Measurements from ENCODE around the gene TRO.

The TRO gene, protein sequence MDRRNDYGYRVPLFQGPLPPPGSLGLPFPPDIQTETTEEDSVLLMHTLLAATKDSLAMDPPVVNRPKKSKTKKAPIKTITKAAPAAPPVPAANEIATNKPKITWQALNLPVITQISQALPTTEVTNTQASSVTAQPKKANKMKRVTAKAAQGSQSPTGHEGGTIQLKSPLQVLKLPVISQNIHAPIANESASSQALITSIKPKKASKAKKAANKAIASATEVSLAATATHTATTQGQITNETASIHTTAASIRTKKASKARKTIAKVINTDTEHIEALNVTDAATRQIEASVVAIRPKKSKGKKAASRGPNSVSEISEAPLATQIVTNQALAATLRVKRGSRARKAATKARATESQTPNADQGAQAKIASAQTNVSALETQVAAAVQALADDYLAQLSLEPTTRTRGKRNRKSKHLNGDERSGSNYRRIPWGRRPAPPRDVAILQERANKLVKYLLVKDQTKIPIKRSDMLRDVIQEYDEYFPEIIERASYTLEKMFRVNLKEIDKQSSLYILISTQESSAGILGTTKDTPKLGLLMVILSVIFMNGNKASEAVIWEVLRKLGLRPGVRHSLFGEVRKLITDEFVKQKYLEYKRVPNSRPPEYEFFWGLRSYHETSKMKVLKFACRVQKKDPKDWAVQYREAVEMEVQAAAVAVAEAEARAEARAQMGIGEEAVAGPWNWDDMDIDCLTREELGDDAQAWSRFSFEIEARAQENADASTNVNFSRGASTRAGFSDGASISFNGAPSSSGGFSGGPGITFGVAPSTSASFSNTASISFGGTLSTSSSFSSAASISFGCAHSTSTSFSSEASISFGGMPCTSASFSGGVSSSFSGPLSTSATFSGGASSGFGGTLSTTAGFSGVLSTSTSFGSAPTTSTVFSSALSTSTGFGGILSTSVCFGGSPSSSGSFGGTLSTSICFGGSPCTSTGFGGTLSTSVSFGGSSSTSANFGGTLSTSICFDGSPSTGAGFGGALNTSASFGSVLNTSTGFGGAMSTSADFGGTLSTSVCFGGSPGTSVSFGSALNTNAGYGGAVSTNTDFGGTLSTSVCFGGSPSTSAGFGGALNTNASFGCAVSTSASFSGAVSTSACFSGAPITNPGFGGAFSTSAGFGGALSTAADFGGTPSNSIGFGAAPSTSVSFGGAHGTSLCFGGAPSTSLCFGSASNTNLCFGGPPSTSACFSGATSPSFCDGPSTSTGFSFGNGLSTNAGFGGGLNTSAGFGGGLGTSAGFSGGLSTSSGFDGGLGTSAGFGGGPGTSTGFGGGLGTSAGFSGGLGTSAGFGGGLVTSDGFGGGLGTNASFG (N-terminal part only)

GRCh38 chrX:54920610-54921426 is at the start of gene TRO:
TSS of gene TRO (plus strand) at chrX:54920824. CDS start at chrX:54922247, 1,423 bp downstream.
- DNase-seq (ENCODE audit: low read depth) = peak; percentile 1

DNA sequence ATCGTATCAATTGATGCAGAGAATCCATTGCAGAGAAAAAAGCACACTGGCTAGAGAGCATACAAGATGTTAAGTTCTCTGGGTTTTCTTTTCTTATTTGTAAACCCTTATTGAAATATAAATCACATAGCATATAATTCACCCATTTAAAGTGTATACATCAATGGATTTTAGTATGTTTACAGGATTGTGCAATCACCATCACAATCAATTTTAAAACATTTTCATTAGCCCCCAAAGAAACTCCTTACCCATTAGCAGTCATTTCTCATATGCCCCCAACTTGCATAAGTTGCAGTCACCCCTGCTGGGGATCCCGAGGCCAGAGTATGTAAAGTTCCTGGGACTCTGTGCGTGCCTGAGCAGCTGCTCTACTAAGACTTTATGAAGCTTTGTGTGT is 34.9 kb upstream of the TRO start:
- DNase-seq (ENCODE audit: low read depth) = no peak

- DNase-seq (ENCODE audit: low read depth) = peak; percentile 44
Observed at GRCh38 chrX:54891573-54891972, 29.1 kb upstream of the TRO start.

GRCh38 chrX:54894159-54894558 is 26.5 kb upstream of the TRO start:
- DNase-seq (ENCODE audit: low read depth) = no peak

DNA sequence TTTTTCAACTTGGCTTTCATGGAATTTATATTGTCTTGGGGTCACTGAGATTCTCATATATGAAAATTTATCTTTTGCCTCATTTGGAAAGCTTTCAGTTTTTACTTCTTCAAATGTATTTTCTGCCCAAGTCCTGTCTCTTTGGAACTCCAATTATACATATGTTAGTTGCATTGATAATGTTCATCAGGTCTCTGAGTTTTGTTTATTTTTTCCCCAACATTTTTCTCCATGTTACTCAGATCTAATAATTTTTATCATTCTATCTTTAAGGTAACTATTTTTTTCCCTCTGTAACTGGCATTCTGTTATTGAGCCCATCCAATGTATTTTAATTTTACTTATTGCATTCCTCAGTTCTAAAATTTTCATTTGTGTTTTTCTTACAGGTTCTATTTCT is 10.7 kb upstream of the TRO start:
- no peak for DNase-seq (ENCODE audit: low read depth)

DNA sequence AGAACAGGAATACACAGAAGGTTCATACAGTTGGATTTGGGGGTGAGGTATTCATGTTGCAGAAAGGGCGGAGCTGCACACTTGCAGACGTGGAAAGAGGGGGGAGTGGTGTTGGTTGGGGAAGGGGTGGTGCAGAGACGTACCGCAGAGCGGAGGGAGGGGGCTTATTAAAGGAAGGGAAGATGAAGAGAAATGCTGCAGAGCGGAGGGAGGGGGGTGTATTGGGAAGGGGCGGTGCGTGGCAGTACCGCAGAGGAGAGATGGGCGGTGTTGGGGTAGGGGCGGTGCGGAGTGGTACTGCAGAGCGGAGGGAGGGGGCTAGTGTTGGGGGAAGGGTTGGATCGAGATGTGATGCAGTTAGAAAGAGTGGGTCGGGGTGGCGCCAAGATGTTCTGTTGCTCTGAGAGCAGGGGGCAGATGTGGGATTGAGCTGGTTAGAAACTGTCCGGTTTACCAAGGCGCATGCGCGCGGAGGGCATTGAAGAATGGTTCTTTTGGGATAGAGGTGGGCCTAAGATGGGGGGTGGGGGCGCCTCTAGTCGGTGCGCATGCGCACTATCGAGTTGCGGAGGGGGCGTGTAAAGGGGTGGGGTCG is 900 bp downstream of the TRO start:
- DNase-seq (ENCODE audit: low read depth) = peak; percentile 48

DNA sequence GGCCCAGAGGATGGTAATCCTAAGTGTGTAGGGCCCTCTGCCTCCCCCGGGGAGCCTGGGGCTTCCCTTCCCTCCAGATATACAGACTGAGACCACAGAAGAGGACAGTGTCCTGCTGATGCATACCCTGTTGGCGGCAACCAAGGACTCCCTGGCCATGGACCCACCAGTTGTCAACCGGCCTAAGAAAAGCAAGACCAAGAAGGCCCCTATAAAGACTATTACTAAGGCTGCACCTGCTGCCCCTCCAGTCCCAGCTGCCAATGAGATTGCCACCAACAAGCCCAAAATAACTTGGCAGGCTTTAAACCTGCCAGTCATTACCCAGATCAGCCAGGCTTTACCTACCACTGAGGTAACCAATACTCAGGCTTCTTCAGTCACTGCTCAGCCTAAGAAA is 1.9 kb downstream of the TRO start:
- DNase-seq (ENCODE audit: low read depth) = no peak

DNA sequence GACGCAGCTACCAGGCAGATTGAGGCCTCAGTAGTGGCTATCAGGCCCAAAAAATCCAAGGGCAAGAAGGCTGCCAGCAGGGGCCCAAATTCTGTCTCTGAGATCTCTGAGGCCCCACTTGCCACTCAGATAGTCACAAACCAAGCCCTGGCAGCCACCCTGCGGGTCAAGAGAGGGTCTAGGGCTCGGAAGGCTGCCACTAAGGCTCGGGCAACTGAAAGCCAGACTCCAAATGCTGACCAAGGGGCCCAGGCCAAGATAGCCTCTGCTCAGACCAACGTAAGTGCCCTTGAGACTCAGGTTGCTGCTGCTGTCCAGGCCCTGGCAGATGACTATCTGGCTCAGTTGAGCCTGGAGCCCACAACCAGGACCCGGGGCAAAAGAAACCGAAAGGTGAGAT is 2.8 kb downstream of the TRO start:
- DNase-seq (ENCODE audit: low read depth) = no peak

DNA sequence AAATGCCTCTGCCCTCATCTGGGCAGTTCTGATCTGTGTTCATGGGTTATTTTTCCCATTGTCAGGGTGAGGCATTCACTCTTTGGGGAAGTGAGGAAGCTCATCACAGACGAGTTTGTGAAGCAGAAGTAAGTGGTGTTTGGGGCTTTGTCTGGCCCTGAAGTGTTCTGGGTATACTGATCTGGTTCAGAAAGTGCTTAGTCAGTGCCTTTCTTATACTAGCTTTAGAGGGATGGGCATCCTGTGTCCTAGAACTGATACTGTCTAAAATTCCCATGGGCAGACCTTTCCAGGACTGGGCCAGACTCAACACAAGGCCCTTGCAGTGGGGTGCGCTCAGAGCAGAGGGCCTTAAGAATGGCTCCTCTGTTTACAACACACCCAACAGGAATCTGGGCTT is 6.4 kb downstream of the TRO start:
- DNase-seq (ENCODE audit: low read depth) = no peak

DNA sequence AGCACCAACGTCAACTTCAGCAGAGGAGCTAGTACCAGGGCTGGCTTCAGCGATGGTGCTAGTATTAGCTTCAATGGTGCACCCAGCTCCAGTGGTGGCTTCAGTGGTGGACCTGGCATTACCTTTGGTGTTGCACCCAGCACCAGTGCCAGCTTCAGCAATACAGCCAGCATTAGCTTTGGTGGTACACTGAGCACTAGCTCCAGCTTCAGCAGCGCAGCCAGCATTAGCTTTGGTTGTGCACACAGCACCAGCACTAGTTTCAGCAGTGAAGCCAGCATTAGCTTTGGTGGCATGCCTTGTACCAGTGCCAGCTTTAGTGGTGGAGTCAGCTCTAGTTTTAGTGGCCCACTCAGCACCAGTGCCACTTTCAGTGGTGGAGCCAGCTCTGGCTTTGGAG is 8.3 kb downstream of the TRO start:
- DNase-seq (ENCODE audit: low read depth) = no peak

DNA sequence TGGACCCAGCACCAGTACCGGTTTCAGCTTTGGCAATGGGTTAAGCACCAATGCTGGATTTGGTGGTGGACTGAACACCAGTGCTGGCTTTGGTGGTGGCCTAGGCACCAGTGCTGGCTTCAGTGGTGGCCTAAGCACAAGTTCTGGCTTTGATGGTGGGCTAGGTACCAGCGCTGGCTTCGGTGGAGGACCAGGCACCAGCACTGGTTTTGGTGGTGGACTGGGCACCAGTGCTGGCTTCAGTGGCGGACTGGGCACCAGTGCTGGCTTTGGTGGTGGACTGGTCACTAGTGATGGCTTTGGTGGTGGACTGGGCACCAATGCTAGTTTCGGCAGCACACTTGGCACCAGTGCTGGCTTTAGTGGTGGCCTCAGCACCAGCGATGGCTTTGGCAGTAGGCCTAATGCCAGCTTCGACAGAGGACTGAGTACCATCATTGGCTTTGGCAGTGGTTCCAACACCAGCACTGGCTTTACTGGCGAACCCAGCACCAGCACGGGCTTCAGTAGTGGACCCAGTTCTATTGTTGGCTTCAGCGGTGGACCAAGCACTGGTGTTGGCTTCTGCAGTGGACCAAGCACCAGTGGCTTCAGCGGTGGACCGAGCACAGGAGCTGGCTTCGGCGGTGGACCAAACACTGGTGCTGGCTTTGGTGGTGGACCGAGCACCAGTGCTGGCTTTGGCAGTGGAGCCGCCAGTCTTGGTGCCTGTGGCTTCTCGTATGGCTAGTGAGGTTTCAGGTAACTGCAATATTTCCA is 9.8 kb downstream of the TRO start:
- no peak for DNase-seq (ENCODE audit: low read depth)

DNA sequence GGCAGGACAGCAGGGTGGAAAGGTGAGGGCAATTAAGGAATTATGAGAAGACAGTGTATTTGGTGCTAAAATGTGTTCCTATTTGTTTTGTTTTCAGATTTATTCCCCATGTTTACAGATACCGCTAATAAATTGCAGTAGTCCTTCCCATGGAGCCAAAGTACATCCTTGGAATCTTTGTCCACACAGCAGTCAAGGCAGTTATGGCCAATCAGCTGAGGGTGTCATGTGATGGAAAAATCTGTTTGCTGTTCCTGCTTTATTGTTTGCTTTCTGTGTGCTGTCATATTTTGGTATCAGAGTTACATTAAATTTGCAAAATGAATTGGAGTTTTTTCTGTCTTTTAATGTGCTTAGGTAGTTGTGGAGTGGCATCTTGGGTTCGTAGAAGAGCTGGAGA is 10.5 kb downstream of the TRO start:
- DNase-seq (ENCODE audit: low read depth) = no peak

- DNase-seq (ENCODE audit: low read depth) = no peak
Observed at GRCh38 chrX:54933150-54933826, 12.7 kb downstream of the TRO start.

GRCh38 chrX:54934058-54934457 is 13.4 kb downstream of the TRO start:
- no peak for DNase-seq (ENCODE audit: low read depth)

DNA sequence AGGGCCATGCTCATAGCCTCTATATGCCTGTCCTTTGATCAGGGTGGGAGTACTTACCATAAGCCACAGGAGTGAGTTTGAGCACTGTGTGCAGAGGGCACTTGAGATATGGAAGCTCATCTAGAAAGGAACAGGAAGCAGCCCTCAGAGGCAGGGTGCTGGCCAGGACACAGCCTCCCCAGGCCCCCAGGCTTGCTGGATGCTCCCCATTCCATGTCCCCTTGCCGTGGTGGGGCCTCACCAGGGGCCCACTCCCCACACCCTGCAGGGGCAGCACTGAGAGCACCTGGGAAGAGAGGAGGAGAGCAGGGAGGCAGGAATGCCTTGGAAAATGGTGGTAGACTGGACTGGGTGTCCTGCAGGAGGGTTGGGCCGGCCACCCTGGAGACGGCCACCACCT is 14.3 kb downstream of the TRO start:
- DNase-seq (ENCODE audit: low read depth) = no peak

DNA sequence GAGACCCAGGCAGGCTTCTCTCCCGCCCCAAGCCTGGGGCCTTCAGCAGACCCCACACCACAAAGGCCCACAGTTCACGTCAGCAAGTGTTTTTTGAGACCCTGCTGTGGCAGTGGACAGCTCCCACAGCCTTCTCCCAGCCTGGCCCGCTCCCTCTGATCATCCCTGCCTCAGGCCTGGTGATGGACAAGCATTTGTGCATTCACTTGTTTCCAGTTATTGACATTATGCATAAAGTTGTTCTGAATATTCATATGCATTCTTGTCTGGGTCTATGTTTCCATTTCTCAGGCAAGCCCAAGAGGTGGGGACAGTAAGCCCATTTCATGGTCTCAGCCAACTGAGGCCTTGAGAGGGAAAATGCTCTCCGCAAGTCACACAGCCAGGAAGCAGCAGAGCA is 14.7 kb downstream of the TRO start:
- DNase-seq (ENCODE audit: low read depth) = no peak

DNA sequence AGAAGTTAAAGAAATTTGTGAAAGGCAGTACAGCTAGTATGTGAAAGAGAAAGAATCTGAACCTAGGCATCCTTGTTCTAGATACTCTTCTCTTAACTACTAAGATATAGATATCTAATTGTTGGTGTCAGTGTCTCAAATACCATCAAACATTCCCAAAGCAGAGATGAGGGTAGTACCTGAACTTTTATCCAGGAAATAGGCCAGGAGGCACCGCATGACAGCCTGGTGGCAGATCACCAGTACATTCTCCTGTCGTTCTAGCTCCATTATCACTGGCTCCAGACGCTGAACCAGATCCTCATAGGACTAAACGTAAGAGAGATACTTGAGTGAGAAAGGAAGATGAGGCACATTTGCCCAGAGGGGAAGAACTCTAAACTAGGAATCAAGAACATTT is 16.8 kb downstream of the TRO start:
- DNase-seq (ENCODE audit: low read depth) = no peak

GRCh38 chrX:54944816-54945215 is 24.2 kb downstream of the TRO start:
- no peak for DNase-seq (ENCODE audit: low read depth)

GRCh38 chrX:54945224-54945623 is 24.6 kb downstream of the TRO start:
- DNase-seq (ENCODE audit: low read depth) = no peak
